Endothelial cell of umbilical vein (primary cell): Measurements from ENCODE around the gene ASS1.

Experiments
- POLR2A ChIP-seq: IDR thresholded peaks from 2 replicates; pipeline ENCODE4 v1.6.1; 2012; ENCODE audit warnings: low read depth, mild to moderate bottlenecking, control low read depth, low read length
- POLR2AphosphoS5 ChIP-seq: IDR thresholded peaks from 2 replicates; pipeline ENCODE4 v1.6.1; 2012; ENCODE audit warnings: low read depth, mild to moderate bottlenecking, control low read depth, low read length, moderate library complexity; ENCODE audit not compliant: insufficient read depth
- TF ChIP-seq, protein P1 (sequence below), 2 donors: IDR thresholded peaks; 1 replicate in 1 of 2; 2 replicates in 1 of 2; pipeline ENCODE4 v1.5.1; 2011; ENCODE audit warnings: low read length in 2 of 2, mild to moderate bottlenecking in 2 of 2, moderate library complexity in 2 of 2, control low read depth in 1 of 2, inconsistent platforms in 1 of 2, low read depth in 1 of 2; ENCODE audit not compliant: insufficient read depth in 1 of 2; ENCODE audit errors: extremely low read depth in 1 of 2

DNA sequence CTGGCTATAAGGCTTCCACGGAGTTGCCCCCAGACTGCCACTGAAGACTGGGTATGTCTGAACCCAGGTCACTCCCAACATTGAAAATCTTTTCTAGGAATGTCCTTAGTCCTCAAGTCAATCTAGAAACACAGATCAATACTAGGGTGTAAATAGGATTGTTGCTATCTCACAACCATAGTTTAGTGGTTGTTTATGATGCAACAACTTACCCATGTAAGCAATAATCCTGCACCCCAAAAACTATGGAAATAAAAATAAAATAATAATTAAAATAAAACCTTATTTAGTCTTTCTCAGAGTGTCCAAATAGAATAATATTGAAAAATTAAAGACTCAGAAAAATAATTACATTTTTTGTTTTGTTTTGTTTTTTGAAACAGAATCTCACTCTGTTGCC, 68.3 kb downstream of the ASS1 start:
- TF ChIP-seq, protein P1, sequence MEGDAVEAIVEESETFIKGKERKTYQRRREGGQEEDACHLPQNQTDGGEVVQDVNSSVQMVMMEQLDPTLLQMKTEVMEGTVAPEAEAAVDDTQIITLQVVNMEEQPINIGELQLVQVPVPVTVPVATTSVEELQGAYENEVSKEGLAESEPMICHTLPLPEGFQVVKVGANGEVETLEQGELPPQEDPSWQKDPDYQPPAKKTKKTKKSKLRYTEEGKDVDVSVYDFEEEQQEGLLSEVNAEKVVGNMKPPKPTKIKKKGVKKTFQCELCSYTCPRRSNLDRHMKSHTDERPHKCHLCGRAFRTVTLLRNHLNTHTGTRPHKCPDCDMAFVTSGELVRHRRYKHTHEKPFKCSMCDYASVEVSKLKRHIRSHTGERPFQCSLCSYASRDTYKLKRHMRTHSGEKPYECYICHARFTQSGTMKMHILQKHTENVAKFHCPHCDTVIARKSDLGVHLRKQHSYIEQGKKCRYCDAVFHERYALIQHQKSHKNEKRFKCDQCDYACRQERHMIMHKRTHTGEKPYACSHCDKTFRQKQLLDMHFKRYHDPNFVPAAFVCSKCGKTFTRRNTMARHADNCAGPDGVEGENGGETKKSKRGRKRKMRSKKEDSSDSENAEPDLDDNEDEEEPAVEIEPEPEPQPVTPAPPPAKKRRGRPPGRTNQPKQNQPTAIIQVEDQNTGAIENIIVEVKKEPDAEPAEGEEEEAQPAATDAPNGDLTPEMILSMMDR (IDR thresholded peaks at IDR 0.05; ENCODE audit: extremely low read depth in 1 of 2, insufficient read depth in 1 of 2, low read depth in 1 of 2, low read length in 2 of 2) = no peak
- TF ChIP-seq POLR2A (no peak), POLR2AphosphoS5 (no peak)
